PC-9 (cell line): ENCODE data around the gene KCNH4.

Source experiments
- EZH2 ChIP-seq: fragments of 200-600 bp; sonication (generic); IDR thresholded peaks from 2 replicates; pipeline ENCODE4 v1.8.0; 2017; ENCODE audit warnings: antibody characterized with exemption, low read depth
- TF ChIP-seq, protein P1 (sequence below): fragments of 200-600 bp; sonication (generic); conservative IDR thresholded peaks from 2 replicates; pipeline ENCODE4 v1.6.1; 2017; ENCODE audit warnings: mixed run types, antibody characterized with exemption, mild to moderate bottlenecking, moderate library complexity

DNA sequence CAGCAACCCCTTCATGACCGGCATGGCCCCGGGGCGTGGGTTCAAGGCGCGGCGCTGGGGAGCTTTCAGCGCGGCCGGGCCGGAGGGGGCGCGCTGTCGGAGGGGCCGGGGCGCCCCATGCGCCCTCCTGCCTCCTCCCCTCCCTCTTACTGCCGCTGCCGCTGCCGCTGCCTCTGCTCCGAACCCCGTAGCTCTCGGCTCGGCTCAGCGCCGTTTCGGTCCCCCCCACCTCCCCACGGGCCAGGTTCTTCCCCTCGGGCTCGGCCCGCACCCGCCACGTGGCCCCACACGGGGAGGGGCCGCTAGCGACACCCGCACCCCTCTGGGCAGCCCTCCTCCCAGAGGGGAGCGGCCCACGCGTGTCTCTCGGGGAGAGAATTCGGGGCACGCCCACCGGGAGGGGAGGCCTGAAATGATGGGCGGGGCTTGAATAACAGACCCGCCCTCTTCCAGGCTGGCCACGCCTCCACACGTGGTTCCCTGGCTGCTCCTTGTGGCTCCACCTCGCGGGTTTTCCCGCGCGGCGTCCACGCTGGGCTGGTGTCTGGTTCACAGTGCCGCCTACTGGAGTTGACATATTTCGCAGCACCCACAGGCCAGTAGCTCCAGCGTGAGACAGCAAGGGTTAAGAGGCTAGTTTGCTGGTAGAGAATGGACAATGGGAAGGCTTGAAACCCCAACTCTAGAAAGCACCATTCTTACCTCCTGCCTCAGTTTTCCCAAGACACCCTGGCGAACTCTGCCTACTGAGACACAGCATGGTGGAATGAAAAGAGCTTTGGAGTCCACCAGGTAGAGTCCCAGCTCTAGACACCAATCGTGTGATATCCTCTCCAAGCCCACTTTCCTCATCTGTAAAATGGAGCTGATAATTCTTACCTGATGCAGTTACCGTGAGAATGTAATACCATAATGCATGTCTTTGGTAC, at the start of gene KCNH4:
- TF ChIP-seq, protein P1, sequence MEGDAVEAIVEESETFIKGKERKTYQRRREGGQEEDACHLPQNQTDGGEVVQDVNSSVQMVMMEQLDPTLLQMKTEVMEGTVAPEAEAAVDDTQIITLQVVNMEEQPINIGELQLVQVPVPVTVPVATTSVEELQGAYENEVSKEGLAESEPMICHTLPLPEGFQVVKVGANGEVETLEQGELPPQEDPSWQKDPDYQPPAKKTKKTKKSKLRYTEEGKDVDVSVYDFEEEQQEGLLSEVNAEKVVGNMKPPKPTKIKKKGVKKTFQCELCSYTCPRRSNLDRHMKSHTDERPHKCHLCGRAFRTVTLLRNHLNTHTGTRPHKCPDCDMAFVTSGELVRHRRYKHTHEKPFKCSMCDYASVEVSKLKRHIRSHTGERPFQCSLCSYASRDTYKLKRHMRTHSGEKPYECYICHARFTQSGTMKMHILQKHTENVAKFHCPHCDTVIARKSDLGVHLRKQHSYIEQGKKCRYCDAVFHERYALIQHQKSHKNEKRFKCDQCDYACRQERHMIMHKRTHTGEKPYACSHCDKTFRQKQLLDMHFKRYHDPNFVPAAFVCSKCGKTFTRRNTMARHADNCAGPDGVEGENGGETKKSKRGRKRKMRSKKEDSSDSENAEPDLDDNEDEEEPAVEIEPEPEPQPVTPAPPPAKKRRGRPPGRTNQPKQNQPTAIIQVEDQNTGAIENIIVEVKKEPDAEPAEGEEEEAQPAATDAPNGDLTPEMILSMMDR: no peak
- TF ChIP-seq EZH2: no peak
